ENCODE measurements around the gene MAP4K1. TPM values are rescaled to one million over a fixed set of nuclear protein-coding genes. Genes with fewer than 3 reads are reported as not detected.

Gene MAP4K1
- total RNA-seq, 1 donor from 2014 or later: 2.1 TPM

- TF ChIP-seq, protein P1, sequence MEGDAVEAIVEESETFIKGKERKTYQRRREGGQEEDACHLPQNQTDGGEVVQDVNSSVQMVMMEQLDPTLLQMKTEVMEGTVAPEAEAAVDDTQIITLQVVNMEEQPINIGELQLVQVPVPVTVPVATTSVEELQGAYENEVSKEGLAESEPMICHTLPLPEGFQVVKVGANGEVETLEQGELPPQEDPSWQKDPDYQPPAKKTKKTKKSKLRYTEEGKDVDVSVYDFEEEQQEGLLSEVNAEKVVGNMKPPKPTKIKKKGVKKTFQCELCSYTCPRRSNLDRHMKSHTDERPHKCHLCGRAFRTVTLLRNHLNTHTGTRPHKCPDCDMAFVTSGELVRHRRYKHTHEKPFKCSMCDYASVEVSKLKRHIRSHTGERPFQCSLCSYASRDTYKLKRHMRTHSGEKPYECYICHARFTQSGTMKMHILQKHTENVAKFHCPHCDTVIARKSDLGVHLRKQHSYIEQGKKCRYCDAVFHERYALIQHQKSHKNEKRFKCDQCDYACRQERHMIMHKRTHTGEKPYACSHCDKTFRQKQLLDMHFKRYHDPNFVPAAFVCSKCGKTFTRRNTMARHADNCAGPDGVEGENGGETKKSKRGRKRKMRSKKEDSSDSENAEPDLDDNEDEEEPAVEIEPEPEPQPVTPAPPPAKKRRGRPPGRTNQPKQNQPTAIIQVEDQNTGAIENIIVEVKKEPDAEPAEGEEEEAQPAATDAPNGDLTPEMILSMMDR (IDR thresholded peaks at IDR 0.05): no peak
- Mint-ChIP-seq H3K4me1 (ENCODE audit: unreplicated experiment) (peaks cover 5% of the 10 kb centered on the region), H3K4me3 (ENCODE audit: unreplicated experiment) (no peak overlapping the region), H3K9me3 (ENCODE audit: unreplicated experiment) (no peaks in the 10 kb centered on the region), H3K27me3 (ENCODE audit: unreplicated experiment) (peaks cover 7% of the 10 kb centered on the region), H3K27ac (ENCODE audit: unreplicated experiment) (no peak overlapping the region), H3K36me3 (ENCODE audit: unreplicated experiment) (no peaks in the 10 kb centered on the region)
- DNase-seq (ENCODE audit: extremely low spot score, unreplicated experiment): no peak
Measured at GRCh38 chr19:38596057-38596981, 21.4 kb downstream of the MAP4K1 start.

GRCh38 chr19:38592940-38593339 lies 24.8 kb downstream of the MAP4K1 start:
- DNase-seq (ENCODE audit: extremely low spot score, unreplicated experiment): no peak
- no peak overlapping the region for H3K27ac Mint-ChIP-seq (ENCODE audit: unreplicated experiment)
- peaks cover 5% of the 10 kb centered on the region for H3K4me1 Mint-ChIP-seq (ENCODE audit: unreplicated experiment)
- H3K27me3 Mint-ChIP-seq (ENCODE audit: unreplicated experiment): peaks cover 5% of the 10 kb centered on the region
- H3K36me3 Mint-ChIP-seq (ENCODE audit: unreplicated experiment): no peaks in the 10 kb centered on the region
- H3K4me3 Mint-ChIP-seq (ENCODE audit: unreplicated experiment): no peak overlapping the region
- TF ChIP-seq, protein P1 (IDR thresholded peaks at IDR 0.05): no peak
- no peaks in the 10 kb centered on the region for H3K9me3 Mint-ChIP-seq (ENCODE audit: unreplicated experiment)

- Mint-ChIP-seq H3K9me3 (ENCODE audit: unreplicated experiment) (no peaks in the 10 kb centered on the region), H3K36me3 (ENCODE audit: unreplicated experiment) (no peaks in the 10 kb centered on the region), H3K27ac (ENCODE audit: unreplicated experiment) (no peak overlapping the region), H3K4me3 (ENCODE audit: unreplicated experiment) (no peak overlapping the region), H3K4me1 (ENCODE audit: unreplicated experiment) (no peaks in the 10 kb centered on the region), H3K27me3 (ENCODE audit: unreplicated experiment) (peaks cover 7% of the 10 kb centered on the region)
- TF ChIP-seq, protein P1 (IDR thresholded peaks at IDR 0.05): no peak
- DNase-seq (ENCODE audit: extremely low spot score, unreplicated experiment): no peak
Measured at GRCh38 chr19:38588041-38588440, 29.7 kb downstream of the MAP4K1 start.

GRCh38 chr19:38587562-38587961 lies 30.2 kb downstream of the MAP4K1 start:
- no peaks in the 10 kb centered on the region for H3K4me1 Mint-ChIP-seq (ENCODE audit: unreplicated experiment)
- no peaks in the 10 kb centered on the region for H3K36me3 Mint-ChIP-seq (ENCODE audit: unreplicated experiment)
- H3K27me3 Mint-ChIP-seq (ENCODE audit: unreplicated experiment): peaks cover 7% of the 10 kb centered on the region
- H3K27ac Mint-ChIP-seq (ENCODE audit: unreplicated experiment): no peak overlapping the region
- H3K4me3 Mint-ChIP-seq (ENCODE audit: unreplicated experiment): no peak overlapping the region
- H3K9me3 Mint-ChIP-seq (ENCODE audit: unreplicated experiment): no peaks in the 10 kb centered on the region
- TF ChIP-seq, protein P1 (IDR thresholded peaks at IDR 0.05): no peak
- DNase-seq (ENCODE audit: extremely low spot score, unreplicated experiment): no peak

DNA sequence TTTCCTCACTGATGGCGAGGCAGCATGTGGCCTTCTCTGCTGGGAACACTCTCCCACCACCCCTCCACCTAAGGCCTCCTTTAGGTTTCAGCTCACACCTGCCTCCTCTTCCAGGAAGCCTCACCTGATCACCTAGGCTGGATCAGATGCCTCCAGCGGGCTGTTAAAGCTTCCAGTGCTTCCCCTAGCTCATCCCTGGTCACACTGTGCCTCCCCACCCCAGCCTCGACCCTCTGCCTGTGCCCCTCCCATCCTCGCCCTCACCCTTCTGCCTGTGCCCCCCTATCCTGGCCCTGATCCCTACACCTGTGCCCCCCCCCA lies 33.8 kb downstream of the MAP4K1 start:
- Mint-ChIP-seq H3K9me3 (ENCODE audit: unreplicated experiment) (no peaks in the 10 kb centered on the region), H3K27ac (ENCODE audit: unreplicated experiment) (no peak overlapping the region), H3K36me3 (ENCODE audit: unreplicated experiment) (no peaks in the 10 kb centered on the region), H3K4me1 (ENCODE audit: unreplicated experiment) (no peaks in the 10 kb centered on the region), H3K27me3 (ENCODE audit: unreplicated experiment) (peaks cover 3% of the 10 kb centered on the region), H3K4me3 (ENCODE audit: unreplicated experiment) (no peak overlapping the region)
- no peak for DNase-seq (ENCODE audit: extremely low spot score, unreplicated experiment)
- TF ChIP-seq, protein P1 (IDR thresholded peaks at IDR 0.05): no peak

All from osteocyte (in vitro differentiated cells).